GM18858 (cell line): ENCODE data around the gene HSPE1.
"Not testable (repeated sequence)": the region's sequence is repeated elsewhere in the genome, so short reads cannot be mapped to it uniquely, and the experiment has no call there.

ENCODE experiments used
- ATAC-seq: cut with Tn5 transposase; IDR thresholded peaks from one replicate; pipeline ENCODE4 v1.9.1; 2021; ENCODE audit not compliant: unreplicated experiment

HSPE1 gene

DNA sequence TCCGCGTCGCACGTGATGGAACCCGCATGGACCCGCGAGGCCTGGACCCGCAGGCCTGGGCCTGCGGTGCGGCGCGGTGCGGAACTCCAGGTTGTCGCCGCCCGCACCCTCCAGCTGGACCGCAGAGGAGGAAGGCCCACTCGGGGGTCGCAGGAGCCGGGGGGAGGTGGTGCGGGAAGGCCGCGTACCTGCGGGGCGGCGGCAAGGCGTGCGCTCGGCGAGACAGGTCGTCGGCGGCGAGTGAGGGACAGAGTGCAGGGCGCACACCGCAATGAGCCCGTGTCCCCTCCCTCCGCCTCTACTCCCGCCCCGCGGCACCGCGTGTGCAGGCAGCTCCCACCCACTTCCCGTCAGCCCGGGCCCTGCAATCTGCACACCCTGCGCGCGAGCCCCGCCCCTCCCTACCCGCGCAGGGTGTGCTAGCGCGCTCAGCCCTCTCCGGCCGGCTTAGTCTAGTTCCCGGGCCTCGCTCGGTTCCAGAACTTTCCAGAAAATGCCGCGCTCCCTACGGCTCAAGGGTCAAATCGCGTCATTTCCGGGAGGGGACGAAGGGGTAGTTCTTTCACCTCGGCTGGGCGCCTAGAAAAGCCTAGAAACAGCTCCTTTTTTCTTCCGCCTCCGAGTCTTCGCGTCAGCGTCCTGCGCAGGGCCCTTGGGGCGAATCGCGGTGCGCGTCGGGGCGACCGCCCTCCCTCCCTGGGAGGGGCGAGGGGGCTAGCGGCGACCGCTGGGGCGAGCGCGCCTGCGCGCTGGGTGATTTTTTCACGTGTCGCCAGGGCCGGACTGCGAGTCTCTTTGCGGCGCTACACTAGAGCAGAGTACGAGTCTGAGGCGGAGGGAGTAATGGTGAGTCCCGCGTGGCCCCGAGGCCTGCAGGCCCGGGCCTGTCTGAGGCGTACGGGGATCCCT, at the start of gene HSPE1, which contains the start of gene HSPD1:
Gene HSPE1 (plus strand): TSS at position 786 of the 909 bp plus-strand sequence. CDS start 58 bp downstream, at position 844.
Gene HSPD1 (minus strand): TSS at position 247 of the 909 bp plus-strand sequence. CDS start 992 bp downstream, outside the sequence.
- ATAC-seq: peak; percentile 78

DNA sequence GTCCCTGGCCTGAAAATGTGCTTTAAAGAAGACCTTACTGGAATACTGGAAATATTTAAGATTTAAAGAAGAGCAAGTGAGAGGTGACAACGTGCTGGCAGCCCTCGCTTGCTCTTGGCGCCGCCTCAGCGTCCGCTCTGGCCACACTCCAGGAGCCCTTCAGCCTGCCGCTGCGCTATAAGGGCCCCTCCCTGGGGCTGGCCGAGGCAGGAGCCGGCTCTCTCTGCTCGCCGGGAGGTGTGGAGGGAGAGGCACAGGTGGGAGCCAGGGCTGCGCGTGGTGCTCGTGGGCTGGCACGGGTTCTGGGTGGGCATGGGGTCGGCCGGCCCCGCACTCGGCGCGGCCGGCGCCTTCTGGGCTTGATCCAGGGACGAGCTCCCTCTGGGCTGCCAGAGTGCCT, 49.7 kb upstream of the HSPE1 start:
- no peak for ATAC-seq

DNA sequence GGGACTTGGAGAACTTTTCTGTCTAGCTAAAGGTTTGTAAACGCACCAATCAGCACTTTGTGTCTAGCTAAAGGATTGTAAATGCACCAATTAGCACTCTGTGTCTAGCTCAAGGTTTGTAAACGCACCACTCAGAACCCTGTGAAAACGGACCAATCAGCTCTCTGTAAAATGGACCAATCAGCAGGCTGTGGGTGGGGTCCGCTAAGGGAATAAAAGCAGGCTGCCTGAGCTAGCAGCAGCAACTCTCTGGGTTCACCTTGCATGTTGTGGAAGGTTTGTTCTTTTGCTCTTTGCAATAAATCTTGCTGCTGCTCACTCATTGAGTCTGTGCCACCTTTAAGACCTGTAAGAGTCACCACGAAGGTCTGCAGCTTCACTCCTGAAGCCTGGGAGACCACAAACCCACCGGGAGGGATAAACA, 49.2 kb upstream of the HSPE1 start:
- not testable (repeated sequence) for ATAC-seq

DNA sequence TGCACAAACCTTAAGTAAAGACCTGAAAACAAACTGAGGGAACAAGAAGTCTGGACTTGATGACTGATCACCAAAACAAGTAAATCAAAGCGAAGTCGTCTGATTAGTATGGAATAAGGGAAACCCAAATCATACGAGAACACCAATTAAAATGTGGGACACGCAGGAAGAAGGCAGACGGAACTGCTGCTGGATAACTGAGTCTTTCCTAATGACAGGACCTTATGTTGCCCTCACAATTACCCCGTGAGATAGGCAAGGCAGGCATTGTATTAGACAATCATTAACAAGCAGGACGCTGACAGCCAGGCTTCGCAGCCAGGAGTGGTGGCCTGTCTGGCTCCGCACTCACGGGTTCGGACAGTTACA, 47.4 kb upstream of the HSPE1 start:
- no peak for ATAC-seq

DNA sequence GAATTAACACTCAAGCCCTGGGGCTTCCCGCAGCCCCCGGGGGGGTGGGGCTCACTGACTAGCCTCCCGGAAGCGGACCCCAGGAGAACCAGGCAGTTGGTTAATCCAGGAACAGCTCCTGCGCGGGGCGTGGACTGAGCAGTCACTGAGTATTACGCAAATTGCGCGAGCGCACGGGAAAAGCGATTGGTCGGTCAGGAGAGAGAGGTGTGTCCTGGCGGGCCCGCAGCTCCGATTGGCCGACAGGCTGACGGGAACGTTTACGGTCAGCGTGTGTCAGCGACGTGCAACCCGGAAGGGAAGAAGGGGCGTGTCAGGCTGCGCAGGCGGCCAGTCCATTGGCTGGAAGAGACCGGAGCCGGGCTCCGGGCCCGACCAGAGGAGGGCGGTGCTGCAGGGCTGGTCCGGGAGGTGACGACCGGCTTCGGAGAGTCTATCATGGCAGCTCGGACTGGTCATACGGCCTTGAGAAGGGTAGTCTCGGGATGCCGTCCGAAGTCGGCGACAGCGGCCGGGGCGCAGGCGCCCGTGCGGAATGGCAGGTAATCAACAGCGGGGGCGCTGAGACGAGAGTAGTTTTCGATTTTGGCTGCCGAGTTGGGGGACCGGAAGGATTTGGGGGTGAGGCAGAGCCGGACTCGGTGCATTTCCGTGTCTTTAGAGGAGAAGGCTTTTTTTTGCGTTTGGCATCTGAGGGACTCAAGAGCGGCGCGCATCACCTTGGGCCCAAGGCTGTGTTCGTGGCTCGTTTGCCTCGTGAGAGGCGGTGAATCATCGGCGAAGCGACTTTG, 46.9 kb upstream of the HSPE1 start, which contains the start of gene COQ10B:
Gene COQ10B (plus strand): TSS at position 430 of the 791 bp plus-strand sequence. CDS start 9 bp downstream, at position 439.
- ATAC-seq: peak; percentile 93

DNA sequence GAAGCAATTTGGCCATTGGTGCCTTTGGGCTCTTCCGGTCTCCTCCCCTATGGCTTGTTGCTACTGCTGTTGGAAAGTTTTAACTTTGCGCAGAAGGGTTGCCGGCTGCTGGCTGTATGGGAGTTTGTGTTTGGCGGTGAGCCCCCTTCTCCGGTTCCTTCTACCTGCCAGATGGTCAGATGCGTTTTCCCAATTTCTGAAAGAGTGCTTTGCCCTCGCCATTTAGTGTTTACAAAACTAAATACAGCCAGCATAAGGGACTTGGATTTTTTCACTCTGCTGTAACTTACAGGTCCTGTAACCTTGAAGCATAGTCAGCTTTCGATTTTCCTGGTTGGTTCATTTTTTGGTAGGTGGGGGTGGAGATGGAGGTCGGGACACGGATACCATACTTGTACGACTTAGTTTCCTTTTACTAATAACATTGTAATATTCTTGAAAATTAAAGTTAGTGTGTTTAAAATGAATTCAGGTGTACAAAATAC, 46.2 kb upstream of the HSPE1 start:
- ATAC-seq: peak; percentile 14

DNA sequence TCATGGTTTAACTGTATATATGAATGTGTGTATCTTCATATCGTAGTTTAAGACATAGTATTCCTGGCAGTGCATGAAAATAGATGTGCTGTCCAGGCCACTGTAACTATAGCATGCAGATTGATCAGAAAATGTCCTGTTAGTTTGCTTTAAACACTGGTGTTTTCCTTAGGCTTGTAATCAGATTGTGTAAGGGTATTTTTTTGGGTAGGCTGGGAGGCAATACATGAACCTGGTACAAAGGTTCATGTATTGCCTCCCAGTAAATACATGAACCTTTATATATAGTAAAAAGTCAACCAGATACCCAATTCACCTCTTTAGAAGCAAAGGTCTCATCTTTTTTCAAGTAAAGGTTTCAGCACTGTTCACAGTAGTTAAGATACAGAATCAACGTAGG, 45.3 kb upstream of the HSPE1 start:
- ATAC-seq: no peak

DNA sequence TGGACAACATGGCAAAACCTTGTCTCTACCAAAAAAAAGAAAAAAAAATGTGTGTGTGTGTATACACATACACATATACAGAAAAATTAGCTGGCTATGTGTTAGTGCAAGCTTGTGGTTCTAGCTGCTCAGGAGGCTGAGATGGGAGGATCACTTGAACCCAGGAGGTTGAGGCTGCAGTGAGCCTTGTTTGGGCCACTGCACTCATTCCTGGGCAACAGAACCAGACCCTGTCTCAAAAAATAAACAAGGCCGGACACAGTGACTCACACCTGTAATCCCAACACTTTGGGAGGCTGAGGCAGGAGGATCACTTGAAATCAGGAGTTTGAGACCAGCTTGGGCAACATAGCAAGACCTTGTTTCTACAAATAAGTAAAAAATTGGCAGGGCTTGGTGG, 44.8 kb upstream of the HSPE1 start:
- no peak for ATAC-seq

DNA sequence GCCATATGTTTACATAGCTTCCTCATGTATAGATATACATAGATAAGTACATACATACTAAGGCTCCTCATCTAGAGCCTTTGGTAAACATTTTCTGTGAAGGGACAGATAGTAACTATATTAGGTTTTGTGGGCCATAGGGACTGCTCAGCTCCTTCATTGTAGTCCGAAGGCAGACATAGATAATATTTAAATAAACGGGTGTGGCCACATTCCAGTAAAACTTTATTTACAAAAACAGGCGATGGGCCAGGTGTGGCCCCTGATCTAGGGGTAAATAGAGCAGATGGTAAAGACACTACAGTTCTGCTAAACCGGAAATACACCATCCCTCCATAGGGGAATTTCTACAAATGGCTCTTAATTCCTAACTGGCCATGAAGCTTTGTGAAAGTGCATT, 39.5 kb upstream of the HSPE1 start:
- no peak for ATAC-seq

DNA sequence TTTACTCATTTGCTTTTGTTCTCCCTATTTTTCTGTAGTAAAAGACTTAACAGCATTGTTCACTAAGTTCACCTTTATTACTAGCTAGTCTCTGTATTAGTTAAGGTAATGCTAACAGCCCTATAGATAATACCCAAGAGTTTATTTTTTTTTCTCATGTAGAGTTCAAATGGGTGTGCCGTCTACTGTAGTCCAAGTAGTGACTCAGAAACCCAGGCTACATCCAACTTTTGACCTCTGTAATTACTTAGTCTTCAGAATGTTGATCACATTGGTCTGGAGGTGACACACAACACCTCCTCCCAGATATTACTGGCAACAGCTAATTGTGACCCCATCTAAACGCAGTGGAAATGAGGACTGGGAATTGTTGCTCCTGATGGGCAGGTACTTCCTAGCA, 39.1 kb upstream of the HSPE1 start:
- ATAC-seq: no peak

DNA sequence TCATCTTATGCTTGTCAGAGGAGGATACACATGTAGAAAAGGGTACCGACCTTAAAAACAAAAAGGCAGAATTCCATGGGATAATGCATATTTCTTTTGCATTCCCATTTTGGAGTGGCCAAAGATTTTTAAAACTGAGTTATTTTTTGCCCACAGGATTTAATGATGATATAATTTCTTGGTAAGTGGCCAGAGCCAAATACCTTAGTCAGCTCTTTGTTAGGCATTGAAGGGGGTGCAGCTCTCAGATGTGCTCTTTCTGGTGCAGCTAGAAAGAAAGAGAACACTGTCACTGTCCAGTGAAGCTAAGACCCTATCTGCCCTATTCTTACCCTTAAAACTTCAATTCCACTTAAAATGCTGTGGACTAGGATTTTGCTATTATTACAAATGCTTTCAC, 36.0 kb upstream of the HSPE1 start:
- no peak for ATAC-seq

DNA sequence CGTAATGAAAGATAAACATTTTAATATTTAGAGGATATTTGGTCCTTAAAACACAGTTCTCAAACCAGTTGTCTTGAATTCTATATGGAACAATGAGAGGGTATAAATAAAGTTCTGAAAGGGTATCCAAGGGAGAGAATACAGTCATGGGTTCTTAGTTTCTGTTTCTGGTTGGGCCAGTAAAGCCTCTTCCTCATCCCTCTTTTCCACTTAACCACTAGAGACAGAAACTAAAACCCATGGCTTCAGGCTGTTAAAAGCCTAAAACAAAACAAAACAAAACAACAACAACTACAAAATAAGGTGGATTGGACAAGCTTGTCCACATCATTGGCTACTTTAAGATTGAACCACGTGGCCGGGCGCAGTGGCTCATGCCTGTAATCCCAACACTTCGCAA, 28.0 kb upstream of the HSPE1 start:
- no peak for ATAC-seq

DNA sequence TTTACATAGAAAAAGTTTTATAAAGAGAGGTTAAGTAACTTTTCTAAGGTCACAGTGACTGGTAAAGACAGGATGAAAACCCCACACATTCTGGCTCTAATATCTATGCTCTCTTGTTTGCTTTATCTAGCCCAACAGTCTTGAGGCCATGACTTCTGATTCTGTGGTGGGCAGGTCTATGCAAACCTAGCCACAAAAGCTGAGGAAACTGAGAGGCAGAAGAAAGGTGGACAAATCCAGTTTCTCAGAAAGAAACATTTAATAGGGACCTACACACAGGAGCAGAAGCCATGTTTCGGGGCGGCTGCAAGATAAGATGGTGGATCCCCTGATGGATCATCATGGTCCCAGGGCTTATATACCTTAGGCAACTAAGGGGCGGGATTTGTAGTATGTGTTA, 22.4 kb upstream of the HSPE1 start:
- ATAC-seq: no peak

DNA sequence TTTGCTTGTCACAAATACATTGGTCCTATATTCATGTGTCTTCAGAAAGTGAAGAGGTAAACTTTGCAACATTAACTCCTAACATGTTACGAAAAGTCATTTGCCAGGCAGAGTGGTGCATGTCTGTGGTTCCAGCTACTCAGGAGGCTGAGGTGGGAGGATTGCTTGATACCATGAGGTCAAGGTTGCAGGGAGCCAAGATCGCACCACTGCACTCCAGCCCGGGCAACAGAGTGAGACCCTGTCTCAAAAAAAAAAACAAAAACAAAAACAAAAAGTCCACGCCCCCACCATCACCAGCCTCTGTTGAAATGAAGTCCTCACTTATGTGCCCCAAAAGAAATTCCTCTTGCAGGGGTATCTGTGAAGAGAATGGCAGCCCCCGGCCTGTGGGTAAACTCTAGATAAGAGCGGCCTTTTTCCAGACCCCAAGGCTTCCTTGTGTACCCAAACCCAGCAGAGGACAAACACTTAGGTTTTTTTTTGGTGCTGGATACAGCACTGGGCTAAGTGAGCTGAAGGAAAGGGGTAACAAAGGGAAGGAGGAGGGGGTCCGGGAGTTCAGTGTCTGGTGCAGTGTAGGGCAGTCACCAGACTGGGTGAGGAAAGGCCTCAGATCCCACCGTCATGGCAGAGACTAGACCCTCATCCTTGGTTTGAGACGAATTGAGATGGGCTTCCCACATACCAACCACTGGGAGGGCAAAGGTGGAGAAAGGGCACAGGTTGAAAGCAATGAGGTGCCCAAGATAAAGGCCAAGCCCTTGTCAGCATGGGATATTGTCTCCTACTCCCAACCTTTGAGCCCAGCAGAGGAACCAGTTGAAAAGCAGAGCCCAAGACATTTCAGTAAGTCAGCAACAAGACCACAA, 19.8 kb upstream of the HSPE1 start:
- ATAC-seq: no peak

DNA sequence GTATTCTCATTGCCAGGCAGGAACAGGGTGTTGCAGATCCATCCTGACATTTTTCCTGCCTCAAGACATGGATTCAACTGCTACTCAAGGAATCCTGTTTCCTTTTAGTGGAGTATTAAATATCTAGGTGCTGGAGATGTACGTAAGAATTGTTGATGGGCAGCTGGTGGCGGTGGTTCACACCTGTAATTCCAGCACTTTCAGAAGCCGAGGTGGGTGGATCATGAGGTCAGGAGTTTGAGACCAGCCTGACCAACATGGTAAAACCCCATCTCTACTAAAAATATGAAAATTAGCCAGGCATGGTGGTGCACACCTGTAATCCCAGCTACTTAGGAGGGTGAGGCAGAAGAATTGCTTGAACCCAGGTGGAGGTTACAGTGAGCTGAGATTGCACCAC, 15.9 kb upstream of the HSPE1 start:
- not testable (repeated sequence) for ATAC-seq

DNA sequence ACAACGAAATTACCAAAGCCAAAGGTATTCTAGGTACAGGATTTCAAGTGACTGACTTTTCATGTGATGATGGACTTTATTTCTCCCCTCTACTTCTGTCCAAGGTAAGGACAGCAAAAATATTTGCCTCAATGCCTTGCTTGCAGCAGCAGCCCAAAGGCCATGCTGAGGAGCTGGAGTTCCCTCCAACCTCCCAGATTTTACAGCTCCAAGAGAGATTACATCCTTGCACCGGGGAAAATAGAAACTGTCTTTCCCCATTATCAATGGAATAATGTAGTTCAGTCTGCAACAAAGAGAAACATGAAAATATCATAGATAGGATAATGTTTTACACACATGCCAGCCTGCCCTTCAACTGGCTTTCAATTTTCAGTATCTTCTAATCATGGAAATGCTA, 14.0 kb upstream of the HSPE1 start:
- no peak for ATAC-seq

DNA sequence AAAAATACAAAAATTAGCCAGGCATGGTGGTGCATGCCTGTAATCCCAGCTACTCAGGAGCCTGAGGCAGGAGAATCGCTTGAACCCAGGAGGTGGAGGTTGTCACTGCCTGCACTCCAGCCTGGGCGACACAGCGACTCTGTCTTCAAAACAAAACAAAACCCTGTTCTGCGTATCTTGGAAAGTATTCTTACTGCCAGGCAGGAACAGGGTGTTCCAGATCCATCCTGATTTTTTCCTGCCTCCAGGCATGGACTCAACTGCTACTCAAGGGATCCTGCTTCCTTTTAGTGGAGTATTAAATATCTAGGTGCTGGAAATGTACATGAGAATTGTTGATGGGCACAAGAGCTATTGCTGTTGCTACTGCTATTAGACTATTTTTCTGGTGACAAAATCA, 12.8 kb upstream of the HSPE1 start:
- no peak for ATAC-seq

DNA sequence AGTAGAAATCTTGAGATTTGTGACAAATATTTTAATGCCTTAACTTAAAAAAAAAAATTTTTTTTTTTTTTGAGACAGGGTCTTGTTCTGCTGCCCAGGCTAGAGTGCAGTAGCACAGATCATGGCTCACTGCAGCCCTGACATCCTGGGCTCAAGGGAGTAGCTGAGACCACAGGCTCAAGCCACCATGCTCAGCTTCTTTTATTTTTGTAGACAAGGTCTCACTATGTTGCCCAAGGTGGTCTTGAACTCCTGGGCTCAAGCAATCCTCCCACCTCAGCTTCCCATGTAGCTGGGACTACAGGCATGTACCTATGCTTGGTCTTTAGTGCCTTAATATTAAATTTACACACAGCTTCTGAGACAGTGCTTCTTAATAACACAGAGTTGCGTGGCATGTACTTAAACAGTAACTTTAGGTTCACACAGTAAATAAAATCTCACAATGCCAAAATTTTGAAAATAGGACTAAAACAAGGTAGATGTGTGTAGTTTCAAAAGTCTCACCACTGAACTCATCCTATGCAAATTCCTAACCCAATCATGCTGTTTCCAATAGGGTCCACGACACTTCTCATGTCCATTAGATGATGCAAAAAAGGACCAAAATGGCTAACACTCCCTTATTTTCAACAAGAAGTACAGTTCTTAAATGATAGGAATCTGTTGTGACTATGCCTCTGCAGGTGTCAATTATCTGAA, 4.6 kb upstream of the HSPE1 start:
- ATAC-seq: no peak

DNA sequence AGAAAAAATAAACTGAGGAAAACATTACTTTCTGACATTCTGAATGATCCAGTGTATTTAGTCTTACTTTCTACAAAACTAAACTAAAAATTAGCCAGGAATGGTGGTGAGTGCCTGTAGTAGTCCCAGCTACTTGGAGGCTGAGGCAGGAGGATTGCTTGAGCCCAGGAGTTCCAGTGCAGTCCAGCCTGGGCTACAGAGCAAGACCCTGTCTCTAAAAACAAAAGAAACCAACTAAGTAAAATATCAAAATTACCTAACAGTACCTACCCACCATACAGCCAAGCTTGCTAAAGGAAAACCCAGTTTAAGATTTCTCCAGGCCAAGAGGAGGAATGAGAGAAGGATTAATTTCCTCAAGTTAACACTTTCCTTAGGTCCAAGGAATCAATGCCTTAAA, 3.5 kb upstream of the HSPE1 start:
- no peak for ATAC-seq

DNA sequence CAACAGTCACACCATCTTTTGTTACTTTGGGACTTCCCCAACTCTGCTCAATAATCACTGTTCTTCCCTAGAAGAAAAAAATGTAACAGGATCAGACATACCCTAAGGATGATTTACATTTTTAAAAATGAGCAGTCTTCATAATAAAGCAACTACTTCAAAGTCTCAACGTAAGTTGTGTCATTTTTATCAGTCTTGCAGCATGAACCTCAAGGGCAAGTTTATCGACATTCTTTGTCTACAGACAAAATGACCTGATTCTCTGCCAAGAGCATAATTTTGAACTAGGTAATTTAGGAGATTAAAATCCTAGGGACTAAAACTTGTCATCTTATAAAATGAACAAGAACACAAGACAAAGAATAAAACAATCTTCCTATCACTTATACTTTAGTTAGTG, 2.9 kb upstream of the HSPE1 start:
- ATAC-seq: no peak
